ENCODE data around the gene MFSD12.

Gene MFSD12

GRCh38 chr19:3499738-3500428 lies 57.5 kb downstream of the MFSD12 start:
- H3K4me3 ChIP-seq (ENCODE audit: low read length) = peak overlapping the region; percentile 89
- no peak for TF ChIP-seq ZNF274 (IDR thresholded peaks at IDR 0.05; ENCODE audit: low read depth, low read length)

GRCh38 chr19:3497757-3498520 lies 59.4 kb downstream of the MFSD12 start:
- TF ChIP-seq ZNF274 (IDR thresholded peaks at IDR 0.05; ENCODE audit: low read depth, low read length) = no peak
- no peak overlapping the region for H3K4me3 ChIP-seq (ENCODE audit: low read length)

- no peak overlapping the region for H3K4me3 ChIP-seq (ENCODE audit: low read length)
- no peak for TF ChIP-seq ZNF274 (IDR thresholded peaks at IDR 0.05; ENCODE audit: low read depth, low read length)
Measured at GRCh38 chr19:3496392-3497273, 60.8 kb downstream of the MFSD12 start.

GRCh38 chr19:3494559-3494958 lies 62.8 kb downstream of the MFSD12 start:
- no peak for TF ChIP-seq ZNF274 (IDR thresholded peaks at IDR 0.05; ENCODE audit: low read depth, low read length)
- no peak overlapping the region for H3K4me3 ChIP-seq (ENCODE audit: low read length)

Measured in GM08714 (cell line).